ENCODE results near the gene NEDD4L. TPM values are rescaled to one million over a fixed set of nuclear protein-coding genes. Genes with fewer than 3 reads are reported as not detected.

The NEDD4L gene
- total and polyA plus RNA-seq, 10 of the 15 experiments (the other 5 are each of a cell fraction or from before 2014, with no cell fraction given), result 7.4 to 24.0 (median 17.7) TPM

DNA sequence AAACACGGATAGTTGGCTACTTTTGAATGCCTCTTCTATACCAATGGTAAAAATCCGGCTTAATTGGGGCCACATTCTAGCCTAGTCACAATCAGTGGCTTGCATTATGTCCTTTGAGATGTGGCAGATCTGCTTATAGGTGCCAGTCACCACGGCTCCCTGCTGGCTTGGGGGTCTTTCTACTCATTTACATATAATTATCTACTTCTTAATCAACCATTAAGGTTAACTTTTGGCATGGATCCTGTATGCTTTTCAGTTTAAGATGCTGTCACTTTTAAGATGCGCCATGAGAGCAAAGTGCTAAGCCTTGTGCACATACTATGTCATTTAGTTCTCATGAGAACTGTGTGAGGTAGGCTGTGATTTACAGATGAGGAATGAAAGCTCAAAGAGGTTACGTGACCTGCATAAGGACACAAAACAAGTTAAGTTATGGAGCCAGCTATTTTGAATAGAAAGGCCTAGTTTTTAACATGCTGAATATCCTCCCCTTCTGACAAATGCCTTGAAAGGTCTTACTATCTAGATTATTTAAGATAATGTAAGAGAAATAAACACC, 4.1 kb downstream of the NEDD4L start:
- BruUV-seq (replicated peaks), result no TSS peak
- ChIA-PET RAD21 (ENCODE audit: unreplicated experiment) (interaction anchor here (1.5 to 3.8 kb wide), 3 partner anchors 52 to 74 kb away, joined by 5 to 18 read pairs (median 10); no protein-coding TSS in a partner anchor), CTCF (interaction anchor here (0.7 to 6.9 kb wide), 3 partner anchors 8 to 86 kb away, joined by 3 to 117 read pairs (median 3); no protein-coding TSS in a partner anchor), POLR2A (no interaction called here), SMC1A (ENCODE audit: uncharacterized antibody, unreplicated experiment) (interaction anchor here (0.6 to 4.8 kb wide), 4 partner anchors 13 to 74 kb away, joined by 3 to 31 read pairs (median 6); no protein-coding TSS in a partner anchor)
- intact Hi-C loops (cut with micrococcal nuclease; ENCODE audit: unreplicated experiment) (loop anchor here (10.0 kb wide), 2 partner anchors 277 to 413 kb away; no protein-coding TSS in a partner anchor), in situ Hi-C loops (cut with MboI) (loop anchor here (5.0 kb wide), 1 partner anchor 74 kb away; no protein-coding TSS in a partner anchor)
- DNase-seq (ENCODE audit: low read depth, low spot score) (no peak), FAIRE-seq (no peak), ATAC-seq (no peak)
- H3K9me3 ChIP-seq (replicated peaks; ENCODE audit: control insufficient read depth, insufficient read depth, low read length), result no peaks in the 10 kb centered on the region
- WGBS (ENCODE audit: insufficient coverage, insufficient replicate concordance, low lambda C conversion rate, missing lambda C conversion rate), result 72% methylated on average over 5 of the region's 5 CpGs
- H3K36me3 ChIP-seq (ENCODE audit: control insufficient read depth in 2 of 2, insufficient read depth in 2 of 2, low read length in 1 of 2), result no peaks in the 10 kb centered on the region
- no peak overlapping the region for H3K9ac ChIP-seq (ENCODE audit: control insufficient read depth, insufficient read depth, low read length)
- peaks cover 5% of the 10 kb centered on the region for H3K79me2 ChIP-seq (ENCODE audit: control insufficient read depth, insufficient read depth, low read length)
- TF ChIP-seq, protein P1, sequence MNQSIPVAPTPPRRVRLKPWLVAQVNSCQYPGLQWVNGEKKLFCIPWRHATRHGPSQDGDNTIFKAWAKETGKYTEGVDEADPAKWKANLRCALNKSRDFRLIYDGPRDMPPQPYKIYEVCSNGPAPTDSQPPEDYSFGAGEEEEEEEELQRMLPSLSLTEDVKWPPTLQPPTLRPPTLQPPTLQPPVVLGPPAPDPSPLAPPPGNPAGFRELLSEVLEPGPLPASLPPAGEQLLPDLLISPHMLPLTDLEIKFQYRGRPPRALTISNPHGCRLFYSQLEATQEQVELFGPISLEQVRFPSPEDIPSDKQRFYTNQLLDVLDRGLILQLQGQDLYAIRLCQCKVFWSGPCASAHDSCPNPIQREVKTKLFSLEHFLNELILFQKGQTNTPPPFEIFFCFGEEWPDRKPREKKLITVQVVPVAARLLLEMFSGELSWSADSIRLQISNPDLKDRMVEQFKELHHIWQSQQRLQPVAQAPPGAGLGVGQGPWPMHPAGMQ (IDR thresholded peaks at IDR 0.05; ENCODE audit: borderline replicate concordance), result no peak
- TF ChIP-seq MTA2 (IDR thresholded peaks at IDR 0.05; ENCODE audit: low read depth) (no peak), KAT2A (conservative IDR thresholded peaks at IDR 0.05; ENCODE audit: control insufficient read depth, low read depth, low read length) (no peak), CREB1 (IDR thresholded peaks at IDR 0.05; ENCODE audit: low read depth) (no peak), FOXM1 (IDR thresholded peaks at IDR 0.05; ENCODE audit: low read depth, low read length) (no peak), SMC3 (IDR thresholded peaks at IDR 0.05; ENCODE audit: borderline replicate concordance, low read length) (no peak), SPI1 (IDR thresholded peaks at IDR 0.05; ENCODE audit: borderline replicate concordance, insufficient read depth, low read depth, low read length) (no peak), CREM (IDR thresholded peaks at IDR 0.05; ENCODE audit: low read depth) (no peak), ASH2L (IDR thresholded peaks at IDR 0.05; ENCODE audit: borderline replicate concordance, low read depth) (no peak), RFX5 (IDR thresholded peaks at IDR 0.05; ENCODE audit: low read depth, low read length) (no peak), ESRRA (IDR thresholded peaks at IDR 0.05; ENCODE audit: low read length) (no peak), BMI1 (IDR thresholded peaks at IDR 0.05; ENCODE audit: borderline replicate concordance) (no peak), TCF3 (IDR thresholded peaks at IDR 0.05; ENCODE audit: borderline replicate concordance, insufficient read depth, low read depth, low read length) (no peak), SIN3A (IDR thresholded peaks at IDR 0.05; ENCODE audit: low read depth, low read length) (no peak), NRF1 (conservative IDR thresholded peaks at IDR 0.05; ENCODE audit: low read depth, low read length) (no peak)
- TF ChIP-seq, protein P2, sequence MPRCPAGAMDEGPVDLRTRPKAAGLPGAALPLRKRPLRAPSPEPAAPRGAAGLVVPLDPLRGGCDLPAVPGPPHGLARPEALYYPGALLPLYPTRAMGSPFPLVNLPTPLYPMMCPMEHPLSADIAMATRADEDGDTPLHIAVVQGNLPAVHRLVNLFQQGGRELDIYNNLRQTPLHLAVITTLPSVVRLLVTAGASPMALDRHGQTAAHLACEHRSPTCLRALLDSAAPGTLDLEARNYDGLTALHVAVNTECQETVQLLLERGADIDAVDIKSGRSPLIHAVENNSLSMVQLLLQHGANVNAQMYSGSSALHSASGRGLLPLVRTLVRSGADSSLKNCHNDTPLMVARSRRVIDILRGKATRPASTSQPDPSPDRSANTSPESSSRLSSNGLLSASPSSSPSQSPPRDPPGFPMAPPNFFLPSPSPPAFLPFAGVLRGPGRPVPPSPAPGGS (IDR thresholded peaks at IDR 0.05; ENCODE audit: borderline replicate concordance, insufficient read depth, low read depth, low read length, poor library complexity, severe bottlenecking), result no peak
- no peaks in the 10 kb centered on the region for H3K27me3 ChIP-seq (replicated peaks in 1 of 2; ENCODE audit: control insufficient read depth in 2 of 2, insufficient read depth in 2 of 2, low read length in 1 of 2)
- no peak overlapping the region for H3K4me3 ChIP-seq
- H2AFZ ChIP-seq (ENCODE audit: control insufficient read depth, low read depth, low read length), result no peak overlapping the region
- H3K27ac ChIP-seq (ENCODE audit: control insufficient read depth, insufficient read depth), result no peak overlapping the region
- no peaks in the 10 kb centered on the region for H4K20me1 ChIP-seq (ENCODE audit: control insufficient read depth, insufficient read depth)
- H3K4me2 ChIP-seq (ENCODE audit: control insufficient read depth, insufficient read depth), result no peak overlapping the region
- 0 out of 2 replicates have a peak, but pooled peaks cover under 1% of the 10 kb centered on the region for H3K4me1 ChIP-seq (ENCODE audit: control insufficient read depth, insufficient read depth, low read length)
